Measurements from ENCODE around the gene IPO4.

Gene IPO4

GRCh38 chr14:24143511-24143910, 45.1 kb downstream of the IPO4 start:
- Histone ChIP-seq H3K27ac (no peak overlapping the region), H3K4me3 (no peak overlapping the region)
- no peak for TF ChIP-seq CTCF (IDR thresholded peaks at IDR 0.05)
- DNase-seq (ENCODE audit: low spot score), result no peak

GRCh38 chr14:24141097-24141880, 47.3 kb downstream of the IPO4 start, which contains the start of gene EMC9:
Gene EMC9, minus strand, starts transcription at chr14:24141591. Its CDS starts 287 bp downstream, at chr14:24141304.
- DNase-seq (ENCODE audit: low spot score), result peak; percentile 100
- H3K27ac ChIP-seq, result peak within 1 kb of the TSS; percentile 88 to 91
- peak; percentile 23 for TF ChIP-seq CTCF (IDR thresholded peaks at IDR 0.05)
- H3K4me3 ChIP-seq, result peak within 1 kb of the TSS; percentile 73

- peak overlapping the region in 1 of 2 donors; percentile 17 for H3K27ac ChIP-seq
Measured at GRCh38 chr14:24139272-24139934, 49.2 kb downstream of the IPO4 start.

GRCh38 chr14:24138396-24139271, 50.0 kb downstream of the IPO4 start:
- no peak for DNase-seq (ENCODE audit: low spot score)
- no peak overlapping the region for H3K4me3 ChIP-seq
- peak overlapping the region in 1 of 2 donors; percentile 17 for H3K27ac ChIP-seq
- TF ChIP-seq CTCF (IDR thresholded peaks at IDR 0.05), result no peak

More at GRCh38 chr14:24139272-24139934, 49.2 kb downstream of the IPO4 start:
- no peak for TF ChIP-seq CTCF (IDR thresholded peaks at IDR 0.05)
- no peak for DNase-seq (ENCODE audit: low spot score)
- H3K4me3 ChIP-seq, result no peak overlapping the region

- Histone ChIP-seq H3K4me3 (no peak overlapping the region), H3K27ac (no peak overlapping the region)
- TF ChIP-seq CTCF (IDR thresholded peaks at IDR 0.05), result no peak
- DNase-seq (ENCODE audit: low spot score), result no peak
Measured at GRCh38 chr14:24137529-24138395, 50.9 kb downstream of the IPO4 start.
